ENCODE measurements around the gene GRXCR2. TPM values are rescaled to one million over a fixed set of nuclear protein-coding genes. Genes with fewer than 3 reads are reported as not detected.

GRXCR2 gene
- total RNA-seq, 1 donor from 2014 or later: not detected

DNA sequence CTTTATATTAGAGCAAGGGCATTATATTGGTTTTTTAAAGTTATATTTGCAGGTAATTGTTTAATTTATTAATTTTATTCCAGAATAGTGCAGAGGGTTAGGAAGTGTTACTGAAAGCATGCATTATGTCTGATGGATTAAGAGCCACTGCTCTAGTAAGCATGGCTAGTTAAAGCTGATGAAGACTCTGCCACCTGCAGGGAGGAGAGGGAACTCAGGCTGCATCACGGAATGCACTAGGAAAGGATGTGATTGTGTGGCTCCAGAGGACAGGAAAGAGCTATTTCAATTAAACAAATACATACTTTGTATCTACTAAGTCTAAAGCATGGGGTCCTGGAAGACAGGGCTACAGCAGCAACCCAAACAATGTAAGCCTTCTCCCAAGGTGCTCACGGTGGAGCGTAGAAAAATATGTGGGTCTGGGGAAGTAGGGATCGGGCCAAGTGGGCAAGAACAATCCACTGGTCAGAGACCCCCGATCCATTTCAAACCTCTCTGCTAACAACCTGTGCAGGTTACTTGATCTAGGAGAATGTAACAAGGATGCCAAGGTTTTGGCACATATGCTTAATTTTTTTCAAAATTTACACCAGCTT is 15.3 kb upstream of the GRXCR2 start:
- Histone ChIP-seq H3K27ac (no peak overlapping the region), H3K9me3 (no peaks in the 10 kb centered on the region), H3K4me1 (no peaks in the 10 kb centered on the region), H3K4me3 (no peak overlapping the region), H3K27me3 (ENCODE audit: low read depth) (no peaks in the 10 kb centered on the region), H3K36me3 (no peaks in the 10 kb centered on the region)
- ATAC-seq (peak; percentile 56 to 69), DNase-seq (no peak)
- TF ChIP-seq, protein P1, sequence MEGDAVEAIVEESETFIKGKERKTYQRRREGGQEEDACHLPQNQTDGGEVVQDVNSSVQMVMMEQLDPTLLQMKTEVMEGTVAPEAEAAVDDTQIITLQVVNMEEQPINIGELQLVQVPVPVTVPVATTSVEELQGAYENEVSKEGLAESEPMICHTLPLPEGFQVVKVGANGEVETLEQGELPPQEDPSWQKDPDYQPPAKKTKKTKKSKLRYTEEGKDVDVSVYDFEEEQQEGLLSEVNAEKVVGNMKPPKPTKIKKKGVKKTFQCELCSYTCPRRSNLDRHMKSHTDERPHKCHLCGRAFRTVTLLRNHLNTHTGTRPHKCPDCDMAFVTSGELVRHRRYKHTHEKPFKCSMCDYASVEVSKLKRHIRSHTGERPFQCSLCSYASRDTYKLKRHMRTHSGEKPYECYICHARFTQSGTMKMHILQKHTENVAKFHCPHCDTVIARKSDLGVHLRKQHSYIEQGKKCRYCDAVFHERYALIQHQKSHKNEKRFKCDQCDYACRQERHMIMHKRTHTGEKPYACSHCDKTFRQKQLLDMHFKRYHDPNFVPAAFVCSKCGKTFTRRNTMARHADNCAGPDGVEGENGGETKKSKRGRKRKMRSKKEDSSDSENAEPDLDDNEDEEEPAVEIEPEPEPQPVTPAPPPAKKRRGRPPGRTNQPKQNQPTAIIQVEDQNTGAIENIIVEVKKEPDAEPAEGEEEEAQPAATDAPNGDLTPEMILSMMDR (IDR thresholded peaks at IDR 0.05): peak; percentile 56
- intact Hi-C loops (cut with DNase I): no loop called here

DNA sequence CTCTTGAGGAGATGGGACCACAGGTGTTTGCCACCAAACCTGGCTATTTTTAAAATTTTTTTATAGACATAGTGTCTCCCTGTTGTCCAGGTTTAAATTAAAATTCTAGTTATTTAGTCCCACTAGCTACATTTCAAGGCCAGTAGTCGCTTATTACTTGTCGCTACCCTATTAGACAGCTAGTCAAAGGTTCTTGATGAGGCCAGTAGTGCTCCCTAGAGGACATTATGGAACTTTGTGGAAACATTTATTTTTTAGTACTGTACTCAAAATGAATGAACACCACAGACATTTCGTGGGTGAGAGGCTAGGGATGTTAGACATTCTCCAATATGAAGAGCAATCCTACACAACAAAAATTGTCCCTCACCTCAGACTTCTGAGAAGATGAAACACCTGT is 14.4 kb upstream of the GRXCR2 start:
- no peak for DNase-seq
- intact Hi-C loops (cut with DNase I): no loop called here
- Histone ChIP-seq H3K4me1 (no peaks in the 10 kb centered on the region), H3K27me3 (ENCODE audit: low read depth) (no peaks in the 10 kb centered on the region), H3K36me3 (no peaks in the 10 kb centered on the region), H3K9me3 (no peaks in the 10 kb centered on the region), H3K27ac (no peak overlapping the region), H3K4me3 (no peak overlapping the region)
- TF ChIP-seq, protein P1 (IDR thresholded peaks at IDR 0.05): no peak
- no peak for ATAC-seq

DNA sequence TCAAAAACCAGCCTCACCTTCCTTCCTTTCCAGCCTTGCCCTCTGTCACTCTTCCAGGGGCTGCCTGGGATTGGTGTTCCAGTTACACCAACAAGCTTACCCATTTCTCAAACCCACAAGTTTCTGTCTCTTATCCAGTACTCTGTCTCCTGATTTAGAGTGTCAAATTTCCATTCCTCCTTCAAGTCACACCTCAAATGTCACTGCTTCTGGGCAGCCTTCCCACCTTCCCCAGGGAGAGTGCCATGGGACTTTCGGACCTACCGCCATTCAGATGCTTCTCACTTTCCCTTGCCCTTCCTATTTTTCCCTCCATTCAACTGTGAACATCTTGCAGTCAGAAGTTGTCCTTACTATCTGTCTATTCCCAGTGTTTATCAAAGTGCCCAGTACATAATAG is 2.0 kb upstream of the GRXCR2 start:
- H3K9me3 ChIP-seq: no peaks in the 10 kb centered on the region
- TF ChIP-seq, protein P1 (IDR thresholded peaks at IDR 0.05): no peak
- no peaks in the 10 kb centered on the region for H3K36me3 ChIP-seq
- H3K27ac ChIP-seq: no peak overlapping the region
- no peak overlapping the region for H3K4me3 ChIP-seq
- no peaks in the 10 kb centered on the region for H3K4me1 ChIP-seq
- no peak for DNase-seq
- ATAC-seq: no peak
- intact Hi-C loops (cut with DNase I): no loop called here
- no peaks in the 10 kb centered on the region for H3K27me3 ChIP-seq (ENCODE audit: low read depth)

DNA sequence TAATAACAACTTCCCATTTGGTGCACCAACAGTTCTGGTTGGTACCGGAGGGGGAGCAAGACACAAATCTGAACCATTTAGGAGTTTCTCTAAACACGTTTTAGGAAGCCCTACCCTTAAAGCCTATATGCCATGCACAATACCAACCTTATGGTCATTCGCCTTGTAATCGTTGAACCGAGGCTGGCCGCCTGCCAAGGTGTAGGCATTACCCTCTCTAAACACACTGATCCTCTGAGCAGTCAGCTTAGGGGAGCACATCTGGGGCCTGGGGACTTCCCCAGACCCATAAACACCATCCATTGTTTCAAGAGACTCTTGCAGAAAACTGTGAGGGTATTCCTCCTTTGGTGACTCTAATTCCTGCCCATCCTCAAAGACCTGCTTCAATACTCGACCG is 328 bp downstream of the GRXCR2 start:
- ATAC-seq (no peak), DNase-seq (no peak)
- Histone ChIP-seq H3K4me3 (no peak overlapping the region), H3K27me3 (ENCODE audit: low read depth) (no peaks in the 10 kb centered on the region), H3K36me3 (no peaks in the 10 kb centered on the region), H3K9me3 (no peaks in the 10 kb centered on the region), H3K27ac (no peak overlapping the region), H3K4me1 (no peaks in the 10 kb centered on the region)
- TF ChIP-seq, protein P1 (IDR thresholded peaks at IDR 0.05): no peak
- intact Hi-C loops (cut with DNase I): no loop called here

GRCh38 chr5:145869753-145870152 is 3.1 kb downstream of the GRXCR2 start:
- H3K9me3 ChIP-seq: no peaks in the 10 kb centered on the region
- H3K4me1 ChIP-seq: no peaks in the 10 kb centered on the region
- ATAC-seq: no peak
- TF ChIP-seq, protein P1 (IDR thresholded peaks at IDR 0.05): no peak
- intact Hi-C loops (cut with DNase I): no loop called here
- H3K27ac ChIP-seq: no peak overlapping the region
- no peak overlapping the region for H3K4me3 ChIP-seq
- no peaks in the 10 kb centered on the region for H3K27me3 ChIP-seq (ENCODE audit: low read depth)
- no peaks in the 10 kb centered on the region for H3K36me3 ChIP-seq
- DNase-seq: no peak
